ENCODE data around the gene RACK1.

GRCh38 chr5:181211208-181211607, 32.5 kb downstream of the RACK1 start:
- TF ChIP-seq ZNF274 (IDR thresholded peaks at IDR 0.05; ENCODE audit: borderline replicate concordance, extremely low read depth, low read length) (no peak), MAFK (IDR thresholded peaks at IDR 0.05; ENCODE audit: low read depth, low read length) (no peak), CTCF (IDR thresholded peaks at IDR 0.05; ENCODE audit: control extremely low read depth in 1 of 3, insufficient read depth in 1 of 3, low read depth in 1 of 3, low read length in 3 of 3) (peak in 2 of 3 experiments; percentile 26 to 27; a peak in 2 of 4 replicates)
